ENCODE measurements around the gene SOBP.
"Not testable (repeated sequence)": the region's sequence is repeated elsewhere in the genome, so short reads cannot be mapped to it uniquely, and the experiment has no call there.

SOBP gene

GRCh38 chr6:107550241-107550840 is 60.4 kb downstream of the SOBP start:
- H3K27ac ChIP-seq (ENCODE audit: low read depth in 2 of 2, low read length in 2 of 2): no peak overlapping the region
- no peak overlapping the region for H3K9ac ChIP-seq (ENCODE audit: low read depth in 1 of 2, low read length in 2 of 2)
- no peaks in the 10 kb centered on the region for H3K4me1 ChIP-seq (ENCODE audit: control insufficient read depth in 2 of 2, insufficient read depth in 2 of 2, low read length in 2 of 2)
- no peak overlapping the region for H3K4me3 ChIP-seq (ENCODE audit: low read length in 2 of 2)
- H3K27me3 ChIP-seq (ENCODE audit: control insufficient read depth in 2 of 2, insufficient read depth in 2 of 2, low read length in 2 of 2): no peaks in the 10 kb centered on the region
- no peaks in the 10 kb centered on the region for H3K9me3 ChIP-seq (ENCODE audit: control insufficient read depth in 2 of 2, low read length in 2 of 2)
- no peaks in the 10 kb centered on the region for H3K36me3 ChIP-seq (ENCODE audit: control insufficient read depth in 2 of 2, insufficient read depth in 2 of 2, low read length in 2 of 2)

- Histone ChIP-seq H3K27ac (ENCODE audit: low read depth in 2 of 2, low read length in 2 of 2) (no peak overlapping the region), H3K4me1 (ENCODE audit: control insufficient read depth in 2 of 2, insufficient read depth in 2 of 2, low read length in 2 of 2) (no peaks in the 10 kb centered on the region), H3K36me3 (ENCODE audit: control insufficient read depth in 2 of 2, insufficient read depth in 2 of 2, low read length in 2 of 2) (no peaks in the 10 kb centered on the region), H3K4me3 (ENCODE audit: low read length in 2 of 2) (no peak overlapping the region), H3K9me3 (ENCODE audit: control insufficient read depth in 2 of 2, low read length in 2 of 2) (no peaks in the 10 kb centered on the region), H3K27me3 (ENCODE audit: control insufficient read depth in 2 of 2, insufficient read depth in 2 of 2, low read length in 2 of 2) (no peaks in the 10 kb centered on the region), H3K9ac (ENCODE audit: low read depth in 1 of 2, low read length in 2 of 2) (no peak overlapping the region)
Observed at GRCh38 chr6:107550906-107551305, 61.0 kb downstream of the SOBP start.

- H3K4me3 ChIP-seq (ENCODE audit: low read length in 2 of 2); H3K27me3 ChIP-seq (ENCODE audit: control insufficient read depth in 2 of 2, insufficient read depth in 2 of 2, low read length in 2 of 2); H3K9ac ChIP-seq (ENCODE audit: low read depth in 1 of 2, low read length in 2 of 2); H3K27ac ChIP-seq (ENCODE audit: low read depth in 2 of 2, low read length in 2 of 2); H3K4me1 ChIP-seq (ENCODE audit: control insufficient read depth in 2 of 2, insufficient read depth in 2 of 2, low read length in 2 of 2); H3K9me3 ChIP-seq (ENCODE audit: control insufficient read depth in 2 of 2, low read length in 2 of 2); H3K36me3 ChIP-seq (ENCODE audit: control insufficient read depth in 2 of 2, insufficient read depth in 2 of 2, low read length in 2 of 2): not testable (repeated sequence)
Observed at GRCh38 chr6:107553121-107553520, 63.2 kb downstream of the SOBP start.

- Histone ChIP-seq H3K9me3 (ENCODE audit: control insufficient read depth in 2 of 2, low read length in 2 of 2) (no peaks in the 10 kb centered on the region), H3K36me3 (ENCODE audit: control insufficient read depth in 2 of 2, insufficient read depth in 2 of 2, low read length in 2 of 2) (no peaks in the 10 kb centered on the region), H3K27me3 (ENCODE audit: control insufficient read depth in 2 of 2, insufficient read depth in 2 of 2, low read length in 2 of 2) (no peaks in the 10 kb centered on the region), H3K4me1 (ENCODE audit: control insufficient read depth in 2 of 2, insufficient read depth in 2 of 2, low read length in 2 of 2) (no peaks in the 10 kb centered on the region), H3K4me3 (ENCODE audit: low read length in 2 of 2) (no peak overlapping the region), H3K9ac (ENCODE audit: low read depth in 1 of 2, low read length in 2 of 2) (no peak overlapping the region), H3K27ac (ENCODE audit: low read depth in 2 of 2, low read length in 2 of 2) (no peak overlapping the region)
Observed at GRCh38 chr6:107554326-107554725, 64.4 kb downstream of the SOBP start.

- no peaks in the 10 kb centered on the region for H3K4me1 ChIP-seq (ENCODE audit: control insufficient read depth in 2 of 2, insufficient read depth in 2 of 2, low read length in 2 of 2)
- no peak overlapping the region for H3K27ac ChIP-seq (ENCODE audit: low read depth in 2 of 2, low read length in 2 of 2)
- no peak overlapping the region for H3K9ac ChIP-seq (ENCODE audit: low read depth in 1 of 2, low read length in 2 of 2)
- no peak overlapping the region for H3K4me3 ChIP-seq (ENCODE audit: low read length in 2 of 2)
- H3K9me3 ChIP-seq (ENCODE audit: control insufficient read depth in 2 of 2, low read length in 2 of 2): no peaks in the 10 kb centered on the region
- no peaks in the 10 kb centered on the region for H3K27me3 ChIP-seq (ENCODE audit: control insufficient read depth in 2 of 2, insufficient read depth in 2 of 2, low read length in 2 of 2)
- no peaks in the 10 kb centered on the region for H3K36me3 ChIP-seq (ENCODE audit: control insufficient read depth in 2 of 2, insufficient read depth in 2 of 2, low read length in 2 of 2)
Observed at GRCh38 chr6:107554918-107555317, 65.0 kb downstream of the SOBP start.

- Histone ChIP-seq H3K36me3 (ENCODE audit: control insufficient read depth in 2 of 2, insufficient read depth in 2 of 2, low read length in 2 of 2) (no peaks in the 10 kb centered on the region), H3K9me3 (ENCODE audit: control insufficient read depth in 2 of 2, low read length in 2 of 2) (no peaks in the 10 kb centered on the region), H3K27ac (ENCODE audit: low read depth in 2 of 2, low read length in 2 of 2) (no peak overlapping the region), H3K4me1 (ENCODE audit: control insufficient read depth in 2 of 2, insufficient read depth in 2 of 2, low read length in 2 of 2) (no peaks in the 10 kb centered on the region), H3K4me3 (ENCODE audit: low read length in 2 of 2) (no peak overlapping the region), H3K27me3 (ENCODE audit: control insufficient read depth in 2 of 2, insufficient read depth in 2 of 2, low read length in 2 of 2) (no peaks in the 10 kb centered on the region), H3K9ac (ENCODE audit: low read depth in 1 of 2, low read length in 2 of 2) (no peak overlapping the region)
Observed at GRCh38 chr6:107555449-107555848, 65.5 kb downstream of the SOBP start.

GRCh38 chr6:107556082-107556481 is 66.2 kb downstream of the SOBP start:
- H3K27ac ChIP-seq (ENCODE audit: low read depth in 2 of 2, low read length in 2 of 2): no peak overlapping the region
- no peaks in the 10 kb centered on the region for H3K36me3 ChIP-seq (ENCODE audit: control insufficient read depth in 2 of 2, insufficient read depth in 2 of 2, low read length in 2 of 2)
- H3K4me1 ChIP-seq (ENCODE audit: control insufficient read depth in 2 of 2, insufficient read depth in 2 of 2, low read length in 2 of 2): no peaks in the 10 kb centered on the region

GRCh38 chr6:107557698-107558097 is 67.8 kb downstream of the SOBP start:
- H3K27ac ChIP-seq (ENCODE audit: low read depth in 2 of 2, low read length in 2 of 2): no peak overlapping the region

More at GRCh38 chr6:107556082-107556481, 66.2 kb downstream of the SOBP start:
- no peaks in the 10 kb centered on the region for H3K27me3 ChIP-seq (ENCODE audit: control insufficient read depth in 2 of 2, insufficient read depth in 2 of 2, low read length in 2 of 2)
- H3K4me3 ChIP-seq (ENCODE audit: low read length in 2 of 2): no peak overlapping the region
- H3K9ac ChIP-seq (ENCODE audit: low read depth in 1 of 2, low read length in 2 of 2): no peak overlapping the region
- H3K9me3 ChIP-seq (ENCODE audit: control insufficient read depth in 2 of 2, low read length in 2 of 2): no peaks in the 10 kb centered on the region

GRCh38 chr6:107560657-107561056 is 70.7 kb downstream of the SOBP start:
- no peak overlapping the region for H3K4me3 ChIP-seq (ENCODE audit: low read length in 2 of 2)
- no peaks in the 10 kb centered on the region for H3K27me3 ChIP-seq (ENCODE audit: control insufficient read depth in 2 of 2, insufficient read depth in 2 of 2, low read length in 2 of 2)
- H3K36me3 ChIP-seq (ENCODE audit: control insufficient read depth in 2 of 2, insufficient read depth in 2 of 2, low read length in 2 of 2): no peaks in the 10 kb centered on the region
- no peaks in the 10 kb centered on the region for H3K4me1 ChIP-seq (ENCODE audit: control insufficient read depth in 2 of 2, insufficient read depth in 2 of 2, low read length in 2 of 2)
- H3K27ac ChIP-seq (ENCODE audit: low read depth in 2 of 2, low read length in 2 of 2): peak overlapping the region in 1 of 2 donors; percentile 7
- no peak overlapping the region for H3K9ac ChIP-seq (ENCODE audit: low read depth in 1 of 2, low read length in 2 of 2)
- H3K9me3 ChIP-seq (ENCODE audit: control insufficient read depth in 2 of 2, low read length in 2 of 2): no peaks in the 10 kb centered on the region

More at GRCh38 chr6:107557698-107558097, 67.8 kb downstream of the SOBP start:
- Histone ChIP-seq H3K4me3 (ENCODE audit: low read length in 2 of 2) (no peak overlapping the region), H3K36me3 (ENCODE audit: control insufficient read depth in 2 of 2, insufficient read depth in 2 of 2, low read length in 2 of 2) (no peaks in the 10 kb centered on the region), H3K9me3 (ENCODE audit: control insufficient read depth in 2 of 2, low read length in 2 of 2) (no peaks in the 10 kb centered on the region), H3K4me1 (ENCODE audit: control insufficient read depth in 2 of 2, insufficient read depth in 2 of 2, low read length in 2 of 2) (no peaks in the 10 kb centered on the region), H3K27me3 (ENCODE audit: control insufficient read depth in 2 of 2, insufficient read depth in 2 of 2, low read length in 2 of 2) (no peaks in the 10 kb centered on the region), H3K9ac (ENCODE audit: low read depth in 1 of 2, low read length in 2 of 2) (no peak overlapping the region)

- no peak overlapping the region for H3K9ac ChIP-seq (ENCODE audit: low read depth in 1 of 2, low read length in 2 of 2)
- H3K4me1 ChIP-seq (ENCODE audit: control insufficient read depth in 2 of 2, insufficient read depth in 2 of 2, low read length in 2 of 2): no peaks in the 10 kb centered on the region
- H3K36me3 ChIP-seq (ENCODE audit: control insufficient read depth in 2 of 2, insufficient read depth in 2 of 2, low read length in 2 of 2): no peaks in the 10 kb centered on the region
- no peak overlapping the region for H3K27ac ChIP-seq (ENCODE audit: low read depth in 2 of 2, low read length in 2 of 2)
- H3K4me3 ChIP-seq (ENCODE audit: low read length in 2 of 2): no peak overlapping the region
- H3K27me3 ChIP-seq (ENCODE audit: control insufficient read depth in 2 of 2, insufficient read depth in 2 of 2, low read length in 2 of 2): no peaks in the 10 kb centered on the region
- H3K9me3 ChIP-seq (ENCODE audit: control insufficient read depth in 2 of 2, low read length in 2 of 2): no peaks in the 10 kb centered on the region
Observed at GRCh38 chr6:107561306-107561705, 71.4 kb downstream of the SOBP start.
